Tibial nerve (tissue), 4 donors: ENCODE data around the gene ZSCAN30. TPM values are rescaled to one million over a fixed set of nuclear protein-coding genes. Genes with fewer than 3 reads are reported as not detected.

Source experiments
- DNase-seq, 2 donors: peaks; one replicate each; pipeline ENCODE4 v3.0.0-alpha.2; 2019; ENCODE audit warnings: low spot score in 2 of 2
- H3K27ac ChIP-seq, 4 donors: fragments of 200-600 bp; sonication (generic) in 3 of 4; one replicate each; pipeline ENCODE4 v1.5.1; 2017 to 2019; ENCODE audit warnings: mild to moderate bottlenecking in 1 of 4
- H3K27me3 ChIP-seq, 2 donors: fragments of 200-600 bp; sonication (generic) in 1 of 2; one replicate each; pipeline versions ENCODE4 v1.5.1 to v1.6.0; 2017 to 2019
- H3K36me3 ChIP-seq, 3 donors: fragments of 200-600 bp; sonication (generic); one replicate each; pipeline ENCODE4 v1.5.1; 2018 to 2019
- H3K4me1 ChIP-seq, 4 donors: fragments of 200-600 bp; sonication (generic) in 3 of 4; one replicate each; pipeline ENCODE4 v1.5.1; 2017 to 2019
- H3K4me3 ChIP-seq, 4 donors: fragments of 200-600 bp; sonication (generic) in 3 of 4; one replicate each; pipeline ENCODE4 v1.5.1; 2017 to 2019; ENCODE audit warnings: mild to moderate bottlenecking in 1 of 4, moderate library complexity in 1 of 4
- H3K9me3 ChIP-seq, 4 donors: fragments of 200-600 bp; sonication (generic) in 3 of 4; one replicate each; pipeline ENCODE4 v1.5.1; 2017 to 2019
- CTCF ChIP-seq, 5 experiments: fragments of 200-600 bp in 3 of 5; fragments of 450-650 bp in 2 of 5; sonication (generic) in 3 of 5; IDR thresholded peaks; one replicate each; pipeline ENCODE4 v1.5.1; 2016 to 2019; ENCODE audit warnings: antibody characterized with exemption in 5 of 5, mild to moderate bottlenecking in 3 of 5, moderate library complexity in 2 of 5
- EP300 ChIP-seq, 2 donors: sonication (generic); formaldehyde crosslinking; IDR thresholded peaks; one replicate each; pipeline ENCODE4 v1.6.1; 2017; ENCODE audit warnings: antibody characterized with exemption in 2 of 2, mild to moderate bottlenecking in 1 of 2
- POLR2A ChIP-seq, 2 donors: fragments of 450-650 bp; IDR thresholded peaks; one replicate each; pipeline ENCODE4 v1.6.1; 2017; ENCODE audit warnings: antibody characterized with exemption in 2 of 2, mild to moderate bottlenecking in 2 of 2, moderate library complexity in 2 of 2
- WGBS, 2 donors: methylation state at CpG; one replicate each; pipeline ENCODE4 v1.1.5; 2018; 5-methylcytosine and 5-hydroxymethylcytosine counted together
- total RNA-seq, 4 donors: library from RNA; depleted of rRNA; stranded (reverse); fragments of >200 nt; gene quantifications; one replicate each; pipeline ENCODE4 v1.1.0, GENCODE V29; 2016

ZSCAN30 gene
- total RNA-seq, 4 donors from 2014 or later, result 26.6 to 46.7 (median 32.5) TPM

- no peak for DNase-seq
- Histone ChIP-seq H3K27me3 (no peaks in the 10 kb centered on the region), H3K4me3 (no peak overlapping the region), H3K9me3 (peaks cover 0 to 8% (median 4%) of the 10 kb centered on the region in 4 donors), H3K4me1 (peaks cover 0 to 16% (median under 1%) of the 10 kb centered on the region in 4 donors), H3K36me3 (peaks cover 0 to 30% (median 0%) of the 10 kb centered on the region in 3 donors), H3K27ac (no peak overlapping the region)
- TF ChIP-seq CTCF (IDR thresholded peaks at IDR 0.05), result no peak
- TF ChIP-seq POLR2A (IDR thresholded peaks at IDR 0.05), result no peak
- no peak for TF ChIP-seq EP300 (IDR thresholded peaks at IDR 0.05)
- WGBS, 2 donors, result 94 to 100% methylated on average over 6 to 7 of the region's 7 CpGs
Observed at GRCh38 chr18:35283923-35284794, 5.9 kb downstream of the ZSCAN30 start.

DNA sequence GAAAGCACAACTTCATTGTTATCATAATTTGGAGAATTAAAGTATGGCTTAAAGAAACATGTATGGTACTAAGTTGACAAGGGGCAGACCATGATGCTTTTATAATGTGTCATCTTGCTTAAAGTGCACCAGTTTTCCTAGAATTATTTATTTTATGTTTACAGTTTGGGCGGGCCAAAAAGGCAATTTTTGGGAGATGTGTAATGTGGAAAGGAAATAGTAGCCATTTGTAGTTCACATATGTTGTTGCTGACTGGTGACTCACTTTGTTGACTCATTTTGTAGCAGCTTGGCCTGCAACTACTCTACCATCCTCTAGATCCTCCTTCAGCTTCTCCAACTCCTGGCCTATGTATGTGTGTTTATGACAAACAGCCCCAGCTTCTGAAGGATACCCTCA lies 7.7 kb downstream of the ZSCAN30 start:
- 38 to 52% methylated on average over 1 of the region's 1 CpG for WGBS, 2 donors
- TF ChIP-seq CTCF (IDR thresholded peaks at IDR 0.05), result no peak
- no peak for TF ChIP-seq EP300 (IDR thresholded peaks at IDR 0.05)
- TF ChIP-seq POLR2A (IDR thresholded peaks at IDR 0.05), result no peak
- Histone ChIP-seq H3K4me1 (peaks cover 0 to 4% (median 0%) of the 10 kb centered on the region in 4 donors), H3K9me3 (peaks cover 0 to 8% (median 4%) of the 10 kb centered on the region in 4 donors), H3K27ac (peak overlapping the region in 1 of 4 donors; percentile 46), H3K27me3 (no peaks in the 10 kb centered on the region), H3K4me3 (no peak overlapping the region), H3K36me3 (peaks cover 0 to 39% (median 0%) of the 10 kb centered on the region in 3 donors)
- DNase-seq, result no peak

DNA sequence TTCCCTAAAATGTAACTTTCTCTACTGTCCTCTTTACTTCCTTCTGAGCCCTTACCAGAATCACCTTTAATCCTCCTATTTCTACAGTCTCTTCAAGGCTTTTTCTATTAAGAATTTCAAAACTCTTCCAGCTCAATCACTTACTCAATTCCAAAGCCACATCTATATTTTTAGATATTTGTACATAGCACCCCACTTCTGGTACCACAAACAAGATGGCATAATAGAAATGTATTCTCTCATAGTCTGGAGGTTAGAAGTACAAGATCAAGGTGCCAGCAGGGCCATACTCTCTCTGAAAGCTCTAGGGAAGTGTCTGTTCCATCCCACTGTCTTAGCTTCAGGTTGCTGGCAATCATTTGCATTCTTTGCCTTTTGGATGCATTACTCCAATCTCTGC lies 11.1 kb downstream of the ZSCAN30 start:
- TF ChIP-seq EP300 (IDR thresholded peaks at IDR 0.05) (no peak), POLR2A (IDR thresholded peaks at IDR 0.05) (no peak), CTCF (IDR thresholded peaks at IDR 0.05) (no peak)
- H3K4me1 ChIP-seq, result peaks cover 0 to 4% (median 0%) of the 10 kb centered on the region in 4 donors
- no peak overlapping the region for H3K27ac ChIP-seq
- H3K36me3 ChIP-seq, result peaks cover 0 to 34% (median 0%) of the 10 kb centered on the region in 3 donors
- no peak for DNase-seq
- no peak overlapping the region for H3K4me3 ChIP-seq
- H3K27me3 ChIP-seq, result no peaks in the 10 kb centered on the region
- H3K9me3 ChIP-seq, result no peaks in the 10 kb centered on the region

DNA sequence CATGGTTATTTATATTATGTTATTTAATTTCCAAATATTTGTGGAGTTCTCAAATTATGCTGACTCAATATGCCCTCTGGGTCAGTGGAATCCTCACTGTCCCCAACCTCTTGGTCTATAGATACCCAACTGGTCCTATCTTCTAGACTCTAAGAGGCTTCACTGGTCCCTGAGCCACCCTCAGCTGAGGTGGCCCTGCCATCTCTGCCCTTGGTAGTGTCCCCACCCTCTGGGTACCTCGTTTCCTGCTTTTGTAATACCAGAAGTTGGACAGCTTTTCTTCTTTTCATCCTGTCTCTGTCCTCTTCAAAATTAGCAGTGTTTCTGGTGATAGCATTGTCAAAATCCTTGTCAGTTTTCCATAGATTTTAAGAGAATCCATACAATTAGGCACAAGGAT lies 11.9 kb downstream of the ZSCAN30 start:
- Histone ChIP-seq H3K36me3 (peaks cover 0 to 33% (median 0%) of the 10 kb centered on the region in 3 donors), H3K4me3 (no peak overlapping the region), H3K27me3 (no peaks in the 10 kb centered on the region), H3K27ac (no peak overlapping the region), H3K4me1 (peaks cover 0 to 4% (median 0%) of the 10 kb centered on the region in 4 donors), H3K9me3 (peaks cover 0 to 6% (median 0%) of the 10 kb centered on the region in 4 donors)
- no peak for DNase-seq
- 77 to 85% methylated on average over 1 of the region's 1 CpG for WGBS, 2 donors
- TF ChIP-seq CTCF (IDR thresholded peaks at IDR 0.05) (no peak), POLR2A (IDR thresholded peaks at IDR 0.05) (no peak), EP300 (IDR thresholded peaks at IDR 0.05) (no peak)

- H3K4me1 ChIP-seq, result peaks cover 0 to 3% (median 0%) of the 10 kb centered on the region in 4 donors
Observed at GRCh38 chr18:35277633-35278032, 12.4 kb downstream of the ZSCAN30 start.

More at GRCh38 chr18:35277633-35278032, 12.4 kb downstream of the ZSCAN30 start:
- no peak for DNase-seq
- no peaks in the 10 kb centered on the region for H3K27me3 ChIP-seq
- H3K4me3 ChIP-seq, result no peak overlapping the region
- H3K27ac ChIP-seq, result no peak overlapping the region
- H3K36me3 ChIP-seq, result peaks cover 0 to 33% (median 0%) of the 10 kb centered on the region in 3 donors
- no peak for TF ChIP-seq POLR2A (IDR thresholded peaks at IDR 0.05)
- no peak for TF ChIP-seq CTCF (IDR thresholded peaks at IDR 0.05)
- no peak for TF ChIP-seq EP300 (IDR thresholded peaks at IDR 0.05)
- peaks cover 0 to 8% (median 0%) of the 10 kb centered on the region in 4 donors for H3K9me3 ChIP-seq
